B cell (primary cell): ENCODE results near the gene CLCN1. TPM values are rescaled to one million over a fixed set of nuclear protein-coding genes. Genes with fewer than 3 reads are reported as not detected.

Experiments used
- ATAC-seq: fragments of 200-7000 bp; cut with Tn5 transposase; one replicate; pipeline ENCODE4 v1.10.0; 2021; ENCODE audit warnings: low read depth, mild to moderate bottlenecking, moderate number of reproducible peaks, moderate library complexity
- CTCF ChIA-PET: fragments of 350-600 bp; sonication (Branson Sonifier 250); formaldehyde crosslinking; loops from one replicate; lab custom pipeline; 2021; ENCODE audit warnings: antibody characterized with exemption, inconsistent platforms; lab: Charles Lee
- POLR2A ChIA-PET: fragments of 350-600 bp; sonication (Branson Sonifier 250); formaldehyde crosslinking; loops from one replicate; lab custom pipeline; 2021; ENCODE audit warnings: antibody characterized with exemption; lab: Charles Lee
- DNase-seq: peaks from one replicate; pipeline ENCODE4 v3.0.0; 2013
- H2AFZ ChIP-seq: 2 replicates; pipeline ENCODE4 v1.6.1; 2012; ENCODE audit warnings: mild to moderate bottlenecking, low read depth, low read length; ENCODE audit not compliant: insufficient read depth, poor library complexity, severe bottlenecking
- H3K27ac ChIP-seq, 2 donors: 1 replicate in 1 of 2; 2 replicates in 1 of 2; pipeline ENCODE4 v1.5.1; 2012 to 2013; ENCODE audit warnings: low read length in 2 of 2, mild to moderate bottlenecking in 2 of 2, moderate library complexity in 1 of 2
- H3K27me3 ChIP-seq, 4 experiments: fragments of 200-600 bp in 1 of 4; sonication (generic) in 1 of 4; replicated peaks in 1 of 4; 1 replicate in 2 of 4; 2 replicates in 2 of 4; pipeline versions ENCODE4 v1.6.1 to v1.7.0; 2013 to 2016; ENCODE audit warnings: low read length in 3 of 4, mild to moderate bottlenecking in 2 of 4, mixed read lengths in 1 of 4, moderate library complexity in 1 of 4; ENCODE audit not compliant: insufficient read depth in 4 of 4, control insufficient read depth in 3 of 4; ENCODE audit errors: control extremely low read depth in 1 of 4
- H3K36me3 ChIP-seq, 2 experiments: replicated peaks in 1 of 2; 1 replicate in 1 of 2; 2 replicates in 1 of 2; pipeline versions ENCODE4 v1.6.1 to v1.7.1; 2013; ENCODE audit warnings: low read length in 1 of 2; ENCODE audit not compliant: insufficient read depth in 2 of 2, control insufficient read depth in 1 of 2; ENCODE audit errors: control extremely low read depth in 1 of 2, extremely low read depth in 1 of 2
- H3K4me1 ChIP-seq, 2 donors: fragments of 200-600 bp in 1 of 2; sonication (generic) in 1 of 2; 1 replicate in 1 of 2; 2 replicates in 1 of 2; pipeline versions ENCODE4 v1.5.1 to v1.6.1; 2013 to 2017; ENCODE audit warnings: low read length in 2 of 2; ENCODE audit not compliant: control insufficient read depth in 2 of 2, insufficient read depth in 2 of 2
- H3K4me2 ChIP-seq: replicated peaks from 2 replicates; pipeline ENCODE3; 2012; ENCODE audit warnings: mild to moderate bottlenecking, low read depth, low read length; ENCODE audit not compliant: poor library complexity, severe bottlenecking
- H3K4me3 ChIP-seq, 5 experiments: fragments of 200-600 bp in 1 of 5; sonication (generic) in 1 of 5; 1 replicate in 3 of 5; 2 replicates in 2 of 5; pipeline versions ENCODE4 v1.5.1 to v1.7.0; 2011 to 2016; ENCODE audit warnings: low read length in 4 of 5, mild to moderate bottlenecking in 4 of 5, low read depth in 2 of 5, control low read depth in 1 of 5, moderate library complexity in 1 of 5; ENCODE audit not compliant: insufficient read depth in 1 of 5; ENCODE audit errors: control extremely low read depth in 1 of 5, extremely low read depth in 1 of 5
- H3K79me2 ChIP-seq: fragments of 200-600 bp; sonication (generic); one replicate; pipeline ENCODE4 v1.6.0; 2016; ENCODE audit warnings: low read length; ENCODE audit not compliant: control insufficient read depth, insufficient read depth
- H3K9ac ChIP-seq: fragments of 200-600 bp; sonication (generic); 2 replicates; pipeline ENCODE4 v1.6.1; 2017; ENCODE audit warnings: mild to moderate bottlenecking, low read length, moderate library complexity
- H3K9me3 ChIP-seq, 3 donors: one replicate each; pipeline versions ENCODE4 v1.6.1 to v1.7.1; 2013; ENCODE audit warnings: low read length in 2 of 3; ENCODE audit not compliant: control insufficient read depth in 2 of 3, insufficient read depth in 1 of 3; ENCODE audit errors: control extremely low read depth in 1 of 3
- H4K20me1 ChIP-seq: 2 replicates; pipeline ENCODE4 v1.6.0; 2012; ENCODE audit warnings: mild to moderate bottlenecking, low read length; ENCODE audit not compliant: insufficient read depth, control insufficient read depth, poor library complexity, severe bottlenecking
- H3K27ac Mint-ChIP-seq: one replicate; pipeline ENCODE4 v1.8.0; 2021; ENCODE audit warnings: mixed read lengths
- H3K27me3 Mint-ChIP-seq: one replicate; pipeline ENCODE4 v1.8.0; 2021; ENCODE audit warnings: mixed read lengths
- H3K4me1 Mint-ChIP-seq: one replicate; pipeline ENCODE4 v1.8.0; 2021; ENCODE audit warnings: mixed read lengths
- H3K4me3 Mint-ChIP-seq: one replicate; pipeline ENCODE4 v1.8.0; 2021; ENCODE audit warnings: mixed read lengths
- H3K9me3 Mint-ChIP-seq: one replicate; pipeline ENCODE4 v1.8.0; 2022; ENCODE audit warnings: mixed read lengths; ENCODE audit not compliant: insufficient read depth
- CTCF ChIP-seq: fragments of 200-600 bp; IDR thresholded peaks from one replicate; pipeline ENCODE4 v1.8.0; 2022; ENCODE audit warnings: antibody characterized with exemption, mild to moderate bottlenecking
- EZH2 ChIP-seq: IDR thresholded peaks from 2 replicates; pipeline ENCODE4 v1.6.1; 2012; ENCODE audit warnings: borderline replicate concordance, low read depth, mild to moderate bottlenecking, moderate library complexity, low read length; ENCODE audit not compliant: insufficient read depth, poor library complexity, severe bottlenecking
- WGBS: methylation state at CpG from one replicate; pipeline ENCODE4 v1.1.5; 2013; ENCODE audit warnings: missing lambda C conversion rate; ENCODE audit not compliant: insufficient coverage; 5-methylcytosine and 5-hydroxymethylcytosine counted together
- intact Hi-C: fragments of 100-400 bp; cut with micrococcal nuclease; formaldehyde crosslinking; loops from one replicate; pipeline ENCODE4 v1.10.0; 2022
- polyA plus RNA-seq: library from polyadenylated mRNA; depleted of rRNA; stranded (reverse); fragments of >200 nt; gene quantifications from 2 replicates; pipeline ENCODE4 v1.2.3, GENCODE V29; 2012
- total RNA-seq, 2 donors: library from RNA; stranded (reverse); fragments of 120-200 nt in 1 of 2; gene quantifications; 1 replicate in 1 of 2; 2 replicates in 1 of 2; pipeline versions ENCODE4 v1.2.3 to v1.2.4, GENCODE V29; 2013 to 2022

CLCN1 gene
- total and polyA plus RNA-seq, 2 donors (not counting 1 experiment from before 2014, with no cell fraction given): not detected

- peak overlapping the region; percentile 1 to 99 (median 90) for H3K4me3 ChIP-seq
- H3K27ac Mint-ChIP-seq: peak overlapping the region; percentile 93
- H3K36me3 ChIP-seq: no peaks in the 10 kb centered on the region
- intact Hi-C loops: loop anchor here (1.0 to 10.0 kb wide), 8 partner anchors 17 to 572 kb away; partner anchors contain the start of genes CASP2, EPHA1, FAM131B and GSTK1
- H3K27me3 ChIP-seq: no peaks in the 10 kb centered on the region
- ATAC-seq: no peak
- H3K79me2 ChIP-seq: peaks cover 4% of the 10 kb centered on the region
- peak overlapping the region; percentile 97 for H2AFZ ChIP-seq
- TF ChIP-seq EZH2 (no peak), CTCF (no peak)
- H3K9ac ChIP-seq: peak overlapping the region; percentile 99
- H3K4me2 ChIP-seq: peak overlapping the region; percentile 99
- H3K4me3 Mint-ChIP-seq: peak overlapping the region; percentile 92
- H3K9me3 Mint-ChIP-seq: no peaks in the 10 kb centered on the region
- WGBS: 18% methylated on average over 12 of the region's 15 CpGs
- H3K4me1 ChIP-seq: peaks cover 43 to 53% of the 10 kb centered on the region in 2 donors
- H3K4me1 Mint-ChIP-seq: peaks cover 33% of the 10 kb centered on the region
- no peaks in the 10 kb centered on the region for H3K27me3 Mint-ChIP-seq
- ChIA-PET POLR2A (interaction anchor here (0.5 to 0.7 kb wide), 4 partner anchors 10 to 90 kb away, joined by 3 to 6 read pairs (median 5); partner anchors contain the start of gene EPHA1), CTCF (interaction anchor here (0.6 to 3.1 kb wide), 20 partner anchors 7 to 165 kb away, joined by 3 to 28 read pairs (median 4); partner anchors contain the start of genes CASP2, EPHA1 and GSTK1)
- H4K20me1 ChIP-seq: no peaks in the 10 kb centered on the region
- peak overlapping the region; percentile 87 to 89 for H3K27ac ChIP-seq
- no peaks in the 10 kb centered on the region for H3K9me3 ChIP-seq
- DNase-seq: no peak
Observed at GRCh38 chr7:143379611-143380259, 63.8 kb downstream of the CLCN1 start.

DNA sequence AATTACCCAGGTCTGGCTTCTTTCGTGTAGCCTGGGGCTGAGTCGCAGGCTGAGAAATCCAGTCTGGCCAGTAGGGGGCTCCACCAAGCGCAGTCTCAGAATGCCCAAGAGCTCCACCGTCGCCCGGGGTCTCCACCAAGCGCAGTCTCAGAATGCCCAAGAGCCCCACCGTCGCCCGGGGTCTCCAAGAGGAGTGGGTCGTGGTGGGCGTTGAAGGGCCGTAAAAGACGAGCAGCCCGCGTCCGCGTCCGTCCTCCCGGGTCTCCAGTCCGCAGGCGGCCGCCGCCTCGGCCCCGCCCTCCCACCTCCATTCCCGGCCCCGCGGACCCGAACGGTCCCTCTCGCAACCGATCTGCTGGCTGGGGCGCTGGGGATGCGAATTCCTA is 64.3 kb downstream of the CLCN1 start:
- ATAC-seq (peak; percentile 55), DNase-seq (peak; percentile 92)
- H3K27ac ChIP-seq: peak overlapping the region; percentile 87 to 89
- H3K4me3 Mint-ChIP-seq: peak overlapping the region; percentile 92
- H3K4me1 ChIP-seq: peaks cover 43 to 53% of the 10 kb centered on the region in 2 donors
- H3K79me2 ChIP-seq: peaks cover 4% of the 10 kb centered on the region
- peak overlapping the region; percentile 97 for H2AFZ ChIP-seq
- H3K9ac ChIP-seq: peak overlapping the region; percentile 99
- CTCF ChIA-PET: interaction anchor here (0.6 to 3.1 kb wide), 21 partner anchors 8 to 748 kb away, joined by 3 to 28 read pairs (median 4); partner anchors contain the start of genes CASP2, EPHA1 and GSTK1
- no peaks in the 10 kb centered on the region for H3K9me3 ChIP-seq
- TF ChIP-seq EZH2: no peak
- peak; percentile 85 for TF ChIP-seq CTCF
- H3K9me3 Mint-ChIP-seq: no peaks in the 10 kb centered on the region
- intact Hi-C loops: loop anchor here (1.0 to 5.0 kb wide), 7 partner anchors 17 to 573 kb away; partner anchors contain the start of genes CASP2, EPHA1, FAM131B and GSTK1
- no peaks in the 10 kb centered on the region for H4K20me1 ChIP-seq
- peak overlapping the region; percentile 93 for H3K27ac Mint-ChIP-seq
- under 1% methylated on average over 35 of the region's 35 CpGs for WGBS
- peaks cover 28% of the 10 kb centered on the region for H3K4me1 Mint-ChIP-seq
- no peaks in the 10 kb centered on the region for H3K36me3 ChIP-seq
- H3K27me3 ChIP-seq: no peaks in the 10 kb centered on the region
- peak overlapping the region; percentile 1 to 99 (median 90) for H3K4me3 ChIP-seq
- POLR2A ChIA-PET: interaction anchor here (0.5 to 0.7 kb wide), 3 partner anchors 11 to 28 kb away, joined by 3 to 6 read pairs (median 4); partner anchors contain the start of gene EPHA1
- H3K27me3 Mint-ChIP-seq: no peaks in the 10 kb centered on the region
- peak overlapping the region; percentile 99 for H3K4me2 ChIP-seq
